DOHH2 (cell line): ENCODE results near the gene CABLES1.

ENCODE experiments used
- EZH2phosphoT487 ChIP-seq: fragments of 200-600 bp; sonication (generic); IDR thresholded peaks from 2 replicates; pipeline ENCODE4 v1.6.1; 2017; ENCODE audit warnings: borderline replicate concordance, mild to moderate bottlenecking, antibody characterized with exemption, low read length, moderate library complexity, mixed read lengths
- TF ChIP-seq, protein P1 (sequence below): fragments of 200-600 bp; sonication (generic); IDR thresholded peaks from one replicate; pipeline ENCODE4 v1.5.1; 2014; ENCODE audit warnings: antibody characterized with exemption, mild to moderate bottlenecking, low read depth, low read length; ENCODE audit not compliant: poor library complexity, severe bottlenecking

DNA sequence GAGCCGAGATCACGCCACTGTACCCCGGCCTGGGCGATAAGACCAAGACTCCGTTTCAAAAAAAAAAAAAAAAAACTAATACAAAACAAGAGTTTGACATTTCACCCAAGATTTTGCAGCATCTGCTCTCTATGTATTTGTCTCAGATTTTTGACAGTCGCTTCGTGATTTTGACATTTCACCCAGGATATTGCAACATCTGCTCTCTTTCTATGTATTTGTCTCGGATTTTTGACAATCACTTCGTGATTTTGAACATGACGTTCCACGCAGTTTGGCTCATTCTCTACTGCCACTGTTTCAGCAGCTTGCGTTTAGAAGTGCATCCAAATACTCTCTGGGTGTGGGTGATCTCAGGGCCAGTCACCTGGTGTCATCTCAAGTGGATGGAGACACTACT is 108.5 kb downstream of the CABLES1 start:
- TF ChIP-seq, protein P1, sequence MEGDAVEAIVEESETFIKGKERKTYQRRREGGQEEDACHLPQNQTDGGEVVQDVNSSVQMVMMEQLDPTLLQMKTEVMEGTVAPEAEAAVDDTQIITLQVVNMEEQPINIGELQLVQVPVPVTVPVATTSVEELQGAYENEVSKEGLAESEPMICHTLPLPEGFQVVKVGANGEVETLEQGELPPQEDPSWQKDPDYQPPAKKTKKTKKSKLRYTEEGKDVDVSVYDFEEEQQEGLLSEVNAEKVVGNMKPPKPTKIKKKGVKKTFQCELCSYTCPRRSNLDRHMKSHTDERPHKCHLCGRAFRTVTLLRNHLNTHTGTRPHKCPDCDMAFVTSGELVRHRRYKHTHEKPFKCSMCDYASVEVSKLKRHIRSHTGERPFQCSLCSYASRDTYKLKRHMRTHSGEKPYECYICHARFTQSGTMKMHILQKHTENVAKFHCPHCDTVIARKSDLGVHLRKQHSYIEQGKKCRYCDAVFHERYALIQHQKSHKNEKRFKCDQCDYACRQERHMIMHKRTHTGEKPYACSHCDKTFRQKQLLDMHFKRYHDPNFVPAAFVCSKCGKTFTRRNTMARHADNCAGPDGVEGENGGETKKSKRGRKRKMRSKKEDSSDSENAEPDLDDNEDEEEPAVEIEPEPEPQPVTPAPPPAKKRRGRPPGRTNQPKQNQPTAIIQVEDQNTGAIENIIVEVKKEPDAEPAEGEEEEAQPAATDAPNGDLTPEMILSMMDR = no peak
- no peak for TF ChIP-seq EZH2phosphoT487
